Measurements from ENCODE around the gene SLC51A. TPM values are rescaled to one million over a fixed set of nuclear protein-coding genes. Genes with fewer than 3 reads are reported as not detected.
"Not testable (repeated sequence)": the region's sequence is repeated elsewhere in the genome, so short reads cannot be mapped to it uniquely, and the experiment has no call there.

The SLC51A gene
- total RNA-seq, 4 donors from 2014 or later: not detected

DNA sequence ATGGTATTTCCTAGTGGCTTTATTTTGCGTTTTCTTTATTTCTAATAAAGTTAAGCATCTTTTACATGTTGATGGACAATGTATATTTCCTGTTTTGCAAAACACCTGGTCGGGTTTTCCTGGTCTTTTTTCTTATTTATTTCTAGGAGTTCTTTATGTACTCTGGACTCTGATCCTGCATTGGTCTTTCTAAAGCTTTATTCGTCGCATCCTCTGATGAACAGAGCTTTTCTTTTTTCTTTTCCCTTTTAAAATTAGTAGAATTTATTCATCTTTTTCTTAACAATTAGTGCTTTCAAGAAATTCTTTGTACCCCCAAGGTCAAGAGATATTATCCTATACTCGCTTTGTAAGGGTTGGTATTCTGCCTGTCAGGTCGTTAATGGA lies 37.3 kb upstream of the SLC51A start:
- H3K4me1 ChIP-seq: no peaks in the 10 kb centered on the region
- H3K27ac ChIP-seq: no peak overlapping the region
- WGBS, 2 donors (ENCODE audit: low coverage in 1 of 2): 68 to 71% methylated on average over 3 to 6 of the region's 6 CpGs
- H3K27me3 ChIP-seq: no peaks in the 10 kb centered on the region
- no peaks in the 10 kb centered on the region for H3K9me3 ChIP-seq
- TF ChIP-seq, protein P1, sequence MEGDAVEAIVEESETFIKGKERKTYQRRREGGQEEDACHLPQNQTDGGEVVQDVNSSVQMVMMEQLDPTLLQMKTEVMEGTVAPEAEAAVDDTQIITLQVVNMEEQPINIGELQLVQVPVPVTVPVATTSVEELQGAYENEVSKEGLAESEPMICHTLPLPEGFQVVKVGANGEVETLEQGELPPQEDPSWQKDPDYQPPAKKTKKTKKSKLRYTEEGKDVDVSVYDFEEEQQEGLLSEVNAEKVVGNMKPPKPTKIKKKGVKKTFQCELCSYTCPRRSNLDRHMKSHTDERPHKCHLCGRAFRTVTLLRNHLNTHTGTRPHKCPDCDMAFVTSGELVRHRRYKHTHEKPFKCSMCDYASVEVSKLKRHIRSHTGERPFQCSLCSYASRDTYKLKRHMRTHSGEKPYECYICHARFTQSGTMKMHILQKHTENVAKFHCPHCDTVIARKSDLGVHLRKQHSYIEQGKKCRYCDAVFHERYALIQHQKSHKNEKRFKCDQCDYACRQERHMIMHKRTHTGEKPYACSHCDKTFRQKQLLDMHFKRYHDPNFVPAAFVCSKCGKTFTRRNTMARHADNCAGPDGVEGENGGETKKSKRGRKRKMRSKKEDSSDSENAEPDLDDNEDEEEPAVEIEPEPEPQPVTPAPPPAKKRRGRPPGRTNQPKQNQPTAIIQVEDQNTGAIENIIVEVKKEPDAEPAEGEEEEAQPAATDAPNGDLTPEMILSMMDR (IDR thresholded peaks at IDR 0.05): no peak
- TF ChIP-seq POLR2AphosphoS5 (IDR thresholded peaks at IDR 0.05) (no peak), EP300 (IDR thresholded peaks at IDR 0.05) (no peak), POLR2A (IDR thresholded peaks at IDR 0.05) (no peak)
- no peaks in the 10 kb centered on the region for H3K36me3 ChIP-seq
- no peak overlapping the region for H3K4me3 ChIP-seq
- no peak for ATAC-seq

DNA sequence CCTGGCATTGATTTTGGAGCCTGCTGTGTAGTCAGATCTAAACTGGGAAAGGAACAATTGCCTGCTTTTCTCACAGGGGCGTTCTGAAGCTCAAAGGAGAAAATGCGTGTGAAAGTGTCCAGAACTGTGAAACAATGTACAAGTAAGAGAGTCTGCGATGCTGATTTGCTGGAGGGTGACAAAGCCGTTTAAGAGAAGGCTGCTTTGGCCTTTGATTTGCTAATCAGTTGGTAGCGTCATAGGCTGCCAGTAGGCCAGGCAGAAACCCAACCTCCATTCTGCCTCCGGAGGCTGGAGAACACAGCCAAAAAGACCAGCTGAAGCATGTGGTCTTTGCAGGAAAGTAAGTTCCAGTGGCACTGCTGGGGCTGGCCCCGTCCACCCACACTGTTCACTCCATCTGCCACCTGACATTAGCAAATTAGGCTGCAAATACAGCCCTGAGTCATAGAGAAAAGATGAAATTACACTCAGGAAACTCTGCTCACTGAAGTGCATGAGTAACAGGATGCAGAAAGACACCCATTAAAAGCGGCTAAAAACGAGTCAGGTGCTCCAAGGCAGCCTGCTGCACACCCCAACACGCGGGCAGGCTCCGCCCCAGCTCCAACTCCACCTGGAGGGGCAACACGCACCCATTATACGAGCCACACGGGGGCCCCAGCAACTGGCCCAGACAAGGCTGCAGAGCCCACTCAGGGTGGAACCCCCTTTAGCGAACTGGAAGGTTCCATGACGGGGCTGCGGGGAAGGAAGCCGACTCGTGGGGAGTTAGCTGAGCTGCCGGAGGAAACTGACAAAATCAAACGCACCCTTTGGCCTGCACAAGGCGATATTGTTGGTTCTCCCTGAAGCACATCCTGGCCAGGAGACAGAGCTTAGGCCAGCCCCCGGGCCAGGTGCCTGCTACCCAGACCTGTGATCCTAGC lies 36.7 kb upstream of the SLC51A start:
- WGBS, 2 donors (ENCODE audit: low coverage in 1 of 2): 35 to 43% methylated on average over 4 to 14 of the region's 24 CpGs
- no peak for TF ChIP-seq POLR2AphosphoS5 (IDR thresholded peaks at IDR 0.05)
- TF ChIP-seq, protein P1 (IDR thresholded peaks at IDR 0.05): no peak
- no peak for TF ChIP-seq EP300 (IDR thresholded peaks at IDR 0.05)
- TF ChIP-seq POLR2A (IDR thresholded peaks at IDR 0.05): no peak
- H3K4me3 ChIP-seq: no peak overlapping the region
- no peaks in the 10 kb centered on the region for H3K36me3 ChIP-seq
- no peak overlapping the region for H3K27ac ChIP-seq
- ATAC-seq: no peak
- H3K27me3 ChIP-seq: no peaks in the 10 kb centered on the region
- no peaks in the 10 kb centered on the region for H3K9me3 ChIP-seq
- H3K4me1 ChIP-seq: no peaks in the 10 kb centered on the region

DNA sequence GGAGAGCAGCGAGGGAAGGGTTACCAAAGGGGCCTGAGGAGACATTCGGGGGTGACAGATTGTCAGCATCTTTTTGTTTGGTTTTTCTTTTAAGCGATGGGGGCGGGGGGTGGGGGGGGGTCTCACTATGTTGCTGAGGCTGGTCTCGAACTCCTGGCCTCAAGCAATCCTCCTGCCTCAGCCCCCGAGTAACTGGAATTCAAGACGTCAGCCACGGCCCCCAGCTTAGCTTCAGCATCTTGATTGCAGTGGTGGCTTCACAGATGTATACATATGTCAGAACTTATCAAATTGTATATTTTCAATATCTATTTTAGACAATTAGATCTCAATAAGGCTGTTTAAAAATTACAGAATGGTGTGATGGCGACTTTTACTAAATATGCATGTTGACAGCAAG lies 36.0 kb upstream of the SLC51A start:
- TF ChIP-seq POLR2A (IDR thresholded peaks at IDR 0.05): no peak
- TF ChIP-seq EP300 (IDR thresholded peaks at IDR 0.05): no peak
- TF ChIP-seq, protein P1 (IDR thresholded peaks at IDR 0.05): no peak
- no peak for TF ChIP-seq POLR2AphosphoS5 (IDR thresholded peaks at IDR 0.05)
- Histone ChIP-seq H3K4me1 (no peaks in the 10 kb centered on the region), H3K9me3 (no peaks in the 10 kb centered on the region), H3K27me3 (no peaks in the 10 kb centered on the region), H3K27ac (no peak overlapping the region), H3K36me3 (no peaks in the 10 kb centered on the region), H3K4me3 (no peak overlapping the region)
- ATAC-seq: no peak
- 71 to 87% methylated on average over 5 to 6 of the region's 9 CpGs for WGBS, 2 donors (ENCODE audit: low coverage in 1 of 2)

DNA sequence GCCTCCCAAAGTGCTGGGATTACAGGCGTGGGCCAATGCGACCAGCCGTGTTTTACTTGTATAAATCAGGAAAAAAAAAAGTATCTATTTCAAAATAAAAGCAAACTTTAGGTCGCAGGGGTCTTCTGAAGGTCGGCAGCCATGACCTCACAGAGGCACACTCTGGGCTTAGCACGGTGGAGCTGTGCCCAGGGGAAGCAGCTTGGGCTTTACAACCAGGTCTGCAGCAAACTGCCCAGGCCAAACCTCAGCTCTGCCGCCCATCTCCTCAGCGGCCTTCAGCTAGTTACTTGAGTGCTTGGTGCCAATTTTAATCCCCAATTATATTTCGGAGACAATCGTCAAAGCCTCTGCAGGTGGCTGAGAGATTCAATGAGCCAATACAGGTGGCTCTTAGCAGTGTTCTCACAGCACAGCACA lies 35.2 kb upstream of the SLC51A start:
- H3K4me1 ChIP-seq: no peaks in the 10 kb centered on the region
- 74 to 96% methylated on average over 6 to 8 of the region's 10 CpGs for WGBS, 2 donors (ENCODE audit: low coverage in 1 of 2)
- no peak for ATAC-seq
- H3K4me3 ChIP-seq: no peak overlapping the region
- TF ChIP-seq POLR2A (IDR thresholded peaks at IDR 0.05) (no peak), POLR2AphosphoS5 (IDR thresholded peaks at IDR 0.05) (no peak), EP300 (IDR thresholded peaks at IDR 0.05) (no peak)
- TF ChIP-seq, protein P1 (IDR thresholded peaks at IDR 0.05): no peak
- no peaks in the 10 kb centered on the region for H3K9me3 ChIP-seq
- no peaks in the 10 kb centered on the region for H3K27me3 ChIP-seq
- no peak overlapping the region for H3K27ac ChIP-seq
- no peaks in the 10 kb centered on the region for H3K36me3 ChIP-seq

DNA sequence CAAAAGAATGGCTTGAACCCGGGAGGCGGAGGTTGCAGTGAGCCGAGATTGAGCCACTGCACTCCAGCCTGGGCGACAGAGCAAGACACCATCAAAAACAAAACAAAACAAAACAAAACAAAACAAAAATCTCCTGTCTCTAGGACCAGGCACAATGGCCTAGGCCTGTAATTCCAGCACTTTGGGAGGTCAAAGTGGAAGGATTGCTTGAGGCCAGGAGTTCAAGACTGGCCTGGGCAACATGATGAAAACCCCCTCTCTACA lies 32.2 kb upstream of the SLC51A start:
- not testable (repeated sequence) for H3K27me3 ChIP-seq, H3K27ac ChIP-seq, H3K36me3 ChIP-seq, ATAC-seq, H3K9me3 ChIP-seq, H3K4me1 ChIP-seq, H3K4me3 ChIP-seq
- WGBS, 2 donors (ENCODE audit: low coverage in 1 of 2): 82% methylated on average over 4 of the region's 4 CpGs; no CpG with 5 or more reads in 1 of the 2 donors

Data from gastroesophageal sphincter (tissue), 4 donors.